H7 (cell line): ENCODE measurements around the gene C1QTNF12. TPM values are rescaled to one million over a fixed set of nuclear protein-coding genes. Genes with fewer than 3 reads are reported as not detected.

Experiments used
- DNase-seq: peaks from one replicate; pipeline ENCODE4 v3.0.0; 2012
- H3K27me3 ChIP-seq: 2 replicates; pipeline ENCODE4 v1.6.0; 2011; ENCODE audit warnings: mild to moderate bottlenecking, low read length; ENCODE audit not compliant: control insufficient read depth, insufficient read depth
- H3K36me3 ChIP-seq: replicated peaks from 2 replicates; pipeline ENCODE4 v1.5.1; 2011; ENCODE audit warnings: low read length; ENCODE audit not compliant: control insufficient read depth, insufficient read depth
- H3K4me3 ChIP-seq: 2 replicates; pipeline ENCODE4 v1.5.1; 2011; ENCODE audit warnings: low read depth, mild to moderate bottlenecking, control low read depth, low read length, moderate library complexity; ENCODE audit not compliant: insufficient read depth
- total RNA-seq: library from RNA; depleted of rRNA; stranded (reverse); fragments of >200 nt; shearing (Covaris generic); gene quantifications from 2 replicates; pipeline ENCODE4 v1.2.3, GENCODE V29; 2014

C1QTNF12 gene
- total RNA-seq, 1 experiment from 2014 or later: 3.6 TPM

DNA sequence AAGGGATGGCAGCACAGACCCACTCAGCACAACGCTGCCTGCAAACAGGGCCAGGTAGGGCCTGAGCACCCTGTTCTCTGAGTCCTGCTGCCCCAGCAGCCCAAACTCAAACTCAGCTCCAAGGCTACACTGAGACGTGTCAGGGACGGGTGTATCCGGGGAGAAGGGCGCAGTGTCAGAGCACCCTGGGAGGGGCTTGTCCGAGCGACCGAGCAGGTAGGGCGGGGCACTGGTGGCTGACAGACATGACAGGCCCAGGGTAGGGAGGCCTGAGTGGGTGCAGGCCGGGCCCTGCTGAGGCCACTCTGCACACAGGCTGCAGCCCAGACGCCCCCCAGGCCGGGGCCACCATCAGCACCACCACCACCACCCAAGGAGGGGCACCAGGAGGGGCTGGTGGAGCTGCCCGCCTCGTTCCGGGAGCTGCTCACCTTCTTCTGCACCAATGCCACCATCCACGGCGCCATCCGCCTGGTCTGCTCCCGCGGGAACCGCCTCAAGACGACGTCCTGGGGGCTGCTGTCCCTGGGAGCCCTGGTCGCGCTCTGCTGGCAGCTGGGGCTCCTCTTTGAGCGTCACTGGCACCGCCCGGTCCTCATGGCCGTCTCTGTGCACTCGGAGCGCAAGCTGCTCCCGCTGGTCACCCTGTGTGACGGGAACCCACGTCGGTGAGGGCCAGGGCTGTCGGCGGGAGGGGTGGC, 39.2 kb upstream of the C1QTNF12 start:
- Histone ChIP-seq H3K27me3 (no peaks in the 10 kb centered on the region), H3K36me3 (no peaks in the 10 kb centered on the region), H3K4me3 (no peak overlapping the region)
- peak; percentile 74 for DNase-seq

DNA sequence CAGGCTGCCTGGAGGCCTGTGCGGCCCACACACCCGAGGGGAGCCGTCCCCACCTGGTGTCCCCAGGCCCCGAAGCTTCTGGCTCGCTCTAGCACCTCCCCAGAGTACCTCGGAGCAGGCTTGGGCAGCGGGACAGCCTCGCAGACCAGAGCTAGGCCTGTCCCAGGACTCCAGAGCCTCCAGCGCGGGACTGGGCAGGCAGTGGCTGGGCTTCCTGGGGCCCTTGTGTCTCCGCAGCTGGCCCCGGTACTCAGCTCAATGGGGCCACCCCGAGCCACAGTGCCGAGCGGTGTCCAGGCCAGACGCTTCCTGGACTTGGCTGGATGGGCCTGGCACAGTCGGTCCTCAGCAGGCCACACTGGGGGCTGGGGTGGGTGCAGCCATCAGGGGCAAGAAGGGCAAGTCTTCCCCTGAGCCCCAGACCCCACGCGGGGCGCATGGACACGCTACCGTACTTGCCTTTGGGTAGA, 38.6 kb upstream of the C1QTNF12 start:
- no peaks in the 10 kb centered on the region for H3K36me3 ChIP-seq
- H3K4me3 ChIP-seq: no peak overlapping the region
- peak; percentile 78 for DNase-seq
- no peaks in the 10 kb centered on the region for H3K27me3 ChIP-seq

DNA sequence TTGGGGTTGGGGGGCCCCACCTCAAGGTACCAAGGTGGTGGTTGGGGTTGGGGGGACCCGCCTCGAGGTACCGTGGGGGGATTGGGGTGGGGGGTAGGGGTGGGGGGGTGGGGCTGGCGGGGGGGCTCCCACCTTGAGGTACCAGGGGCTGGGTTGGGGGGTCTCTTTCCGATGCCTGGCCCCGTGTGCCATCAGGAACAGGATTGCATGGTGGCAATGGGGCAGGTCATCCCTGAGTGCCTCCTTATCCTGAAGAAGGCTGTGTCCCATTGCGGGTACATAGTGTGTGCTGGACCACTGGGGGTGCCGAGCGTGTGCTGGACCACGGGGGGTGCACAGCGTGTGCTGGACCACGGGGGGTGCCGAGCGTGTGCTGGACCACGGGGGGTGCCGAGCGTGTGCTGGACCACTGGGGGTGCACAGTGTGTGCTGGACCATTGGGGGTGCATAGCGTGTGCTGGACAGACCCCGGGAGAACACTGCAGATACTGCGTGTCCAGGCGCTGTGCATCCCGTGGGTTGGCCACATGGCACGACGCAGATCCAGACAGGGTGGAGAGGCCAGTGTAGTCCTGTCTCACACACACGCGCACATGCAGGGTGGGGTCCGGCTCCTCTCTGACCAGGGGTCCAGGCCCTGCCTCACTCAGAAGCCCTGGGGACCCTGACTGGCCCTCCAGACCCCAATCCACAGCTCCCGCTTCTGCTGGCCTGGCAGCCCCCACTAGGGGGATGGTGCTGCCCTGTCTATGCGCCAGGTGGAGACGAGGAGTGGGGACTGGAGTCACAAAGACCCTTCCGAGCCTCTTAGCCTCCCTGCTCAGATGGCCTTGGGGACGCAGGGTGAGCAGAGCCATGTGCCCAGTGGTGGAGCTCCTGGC, 37.9 kb upstream of the C1QTNF12 start:
- H3K4me3 ChIP-seq: no peak overlapping the region
- DNase-seq: peak; percentile 84
- no peaks in the 10 kb centered on the region for H3K36me3 ChIP-seq
- H3K27me3 ChIP-seq: no peaks in the 10 kb centered on the region

DNA sequence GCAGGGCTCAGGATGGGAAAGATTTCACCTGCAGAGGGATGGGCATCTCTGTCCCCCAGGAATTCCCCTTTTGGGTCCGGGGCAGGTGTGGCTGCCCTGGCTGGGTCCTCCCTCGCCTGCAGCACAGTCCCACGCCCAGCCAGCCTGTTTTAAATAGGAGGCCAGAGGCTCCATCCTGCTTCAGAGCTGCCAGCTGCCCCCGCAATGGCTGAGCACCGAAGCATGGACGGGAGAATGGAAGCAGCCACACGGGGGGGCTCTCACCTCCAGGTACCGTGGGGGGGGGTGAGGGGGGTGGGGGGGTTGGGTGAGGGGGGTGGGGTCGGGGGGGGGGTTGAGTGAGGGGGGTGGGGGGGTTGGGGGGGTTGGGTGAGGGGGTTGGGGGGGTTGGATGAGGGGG, 37.3 kb upstream of the C1QTNF12 start:
- Histone ChIP-seq H3K36me3 (no peaks in the 10 kb centered on the region), H3K27me3 (no peaks in the 10 kb centered on the region), H3K4me3 (no peak overlapping the region)
- DNase-seq: peak; percentile 90

DNA sequence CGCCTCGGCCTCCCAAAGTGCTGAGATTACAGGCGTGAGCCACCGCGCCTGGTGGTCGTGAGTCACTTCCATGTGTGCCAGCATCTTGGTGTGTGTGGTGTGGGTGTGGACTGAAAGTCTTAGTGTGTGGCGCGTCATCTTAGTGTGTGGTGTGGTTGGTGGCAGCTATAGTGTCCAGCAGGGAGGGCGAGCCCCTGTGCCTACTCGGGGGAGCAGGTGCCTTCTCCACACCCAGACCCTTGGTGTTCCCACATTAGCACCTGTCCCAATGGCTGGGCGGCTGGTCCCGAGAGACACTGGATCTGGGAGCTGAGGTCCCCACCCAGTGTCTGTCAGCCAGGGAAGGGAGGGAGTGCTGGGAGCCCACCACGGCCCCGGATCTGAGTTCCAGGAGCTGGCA, 36.5 kb upstream of the C1QTNF12 start:
- no peaks in the 10 kb centered on the region for H3K36me3 ChIP-seq
- H3K4me3 ChIP-seq: no peak overlapping the region
- no peaks in the 10 kb centered on the region for H3K27me3 ChIP-seq
- DNase-seq: no peak

DNA sequence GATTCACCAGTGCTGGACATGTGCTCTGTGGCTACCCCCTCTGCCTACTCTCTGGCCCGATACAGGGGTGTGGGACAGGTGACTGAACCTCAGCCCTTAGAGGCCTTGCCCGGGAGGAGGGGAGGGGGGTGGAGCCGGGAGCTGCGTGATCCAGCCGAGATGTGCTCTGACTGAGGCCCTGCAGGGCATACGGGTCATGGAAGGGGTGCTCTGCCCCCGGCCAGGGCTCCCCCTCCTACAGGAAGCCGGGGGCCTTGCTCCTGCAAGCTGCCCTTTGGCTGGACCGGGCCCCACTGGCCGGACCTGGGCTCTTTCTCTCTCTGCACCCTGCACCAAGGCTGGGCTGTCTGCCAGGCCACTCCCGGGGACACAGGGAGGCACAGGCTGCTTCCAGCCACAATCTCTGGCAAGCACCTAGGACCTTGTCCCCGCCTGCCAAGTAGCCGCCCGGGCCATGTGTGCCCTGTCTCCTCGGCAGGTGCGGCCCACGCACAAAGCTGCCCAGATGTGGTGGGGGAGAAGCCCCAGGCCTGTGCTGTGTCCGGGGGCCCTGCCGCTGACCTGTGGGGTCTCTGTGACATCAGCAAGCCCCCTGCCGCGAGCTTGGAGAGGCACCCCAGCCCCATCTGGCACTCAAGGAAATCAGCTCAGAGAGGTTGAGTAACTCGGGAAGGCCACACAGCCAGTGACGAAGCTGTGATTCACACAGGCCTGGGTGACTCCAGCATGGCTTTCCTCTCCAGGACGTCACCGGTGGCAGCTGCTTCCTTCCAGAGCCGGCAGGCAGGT, 35.2 kb upstream of the C1QTNF12 start:
- no peak for DNase-seq
- H3K36me3 ChIP-seq: no peaks in the 10 kb centered on the region
- no peaks in the 10 kb centered on the region for H3K27me3 ChIP-seq
- H3K4me3 ChIP-seq: no peak overlapping the region

DNA sequence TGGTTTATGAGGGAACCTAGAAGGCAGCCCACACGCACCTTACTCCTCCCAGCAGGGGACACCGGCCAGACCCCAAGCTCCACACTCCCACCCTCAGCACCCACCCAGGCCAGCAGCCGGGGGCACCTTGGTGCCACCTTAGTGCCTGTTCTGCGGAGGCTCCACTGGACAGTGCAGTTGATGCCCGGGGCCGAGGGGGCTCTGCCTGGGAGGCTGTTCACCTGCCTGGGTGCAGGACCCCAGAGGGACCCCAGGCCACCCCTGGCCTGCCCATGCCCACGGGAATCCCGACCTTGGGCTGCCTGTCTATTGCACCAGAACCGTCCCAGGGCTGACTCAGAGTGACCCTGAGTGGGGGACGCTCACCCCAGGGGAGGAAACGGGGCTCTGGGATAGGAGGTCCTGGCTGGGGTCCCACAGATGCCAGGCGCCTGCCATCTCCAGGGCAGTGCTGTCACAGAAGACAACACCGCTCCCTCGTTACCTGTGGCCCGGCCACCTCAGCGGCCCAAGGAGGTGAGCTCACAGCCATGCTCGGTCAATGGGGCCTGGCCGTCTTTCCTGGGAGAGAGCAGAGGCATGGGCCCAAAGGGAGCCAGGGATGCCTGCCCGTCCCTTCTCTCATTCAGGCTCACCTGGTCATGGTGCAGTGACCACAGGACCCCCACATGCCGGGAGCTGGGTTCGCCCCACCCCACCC, 34.4 kb upstream of the C1QTNF12 start:
- DNase-seq: no peak

DNA sequence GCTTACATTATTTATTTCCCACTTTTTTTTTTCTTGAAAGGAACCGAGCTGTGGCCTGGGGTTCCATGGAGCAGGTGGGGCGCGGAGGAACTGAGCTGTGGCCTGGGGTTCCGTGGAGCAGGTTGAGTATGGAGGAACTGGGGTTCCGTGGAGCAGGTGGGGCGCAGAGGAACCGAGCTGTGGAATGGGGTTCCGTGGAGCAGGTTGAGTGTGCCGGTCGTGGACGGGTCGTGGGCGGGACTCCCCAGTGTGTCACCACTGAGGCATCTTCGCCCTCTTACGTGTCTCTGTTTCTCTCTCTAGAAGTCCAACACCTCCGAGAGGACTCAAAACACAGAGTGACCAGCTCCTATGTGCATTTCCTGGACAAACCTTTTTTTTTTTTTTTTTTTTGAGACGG, 32.5 kb upstream of the C1QTNF12 start:
- Histone ChIP-seq H3K27me3 (no peaks in the 10 kb centered on the region), H3K4me3 (no peak overlapping the region), H3K36me3 (no peaks in the 10 kb centered on the region)
- no peak for DNase-seq

More for the DNA sequence above, 34.4 kb upstream of the C1QTNF12 start:
- no peak overlapping the region for H3K4me3 ChIP-seq
- no peaks in the 10 kb centered on the region for H3K27me3 ChIP-seq
- H3K36me3 ChIP-seq: no peaks in the 10 kb centered on the region

DNA sequence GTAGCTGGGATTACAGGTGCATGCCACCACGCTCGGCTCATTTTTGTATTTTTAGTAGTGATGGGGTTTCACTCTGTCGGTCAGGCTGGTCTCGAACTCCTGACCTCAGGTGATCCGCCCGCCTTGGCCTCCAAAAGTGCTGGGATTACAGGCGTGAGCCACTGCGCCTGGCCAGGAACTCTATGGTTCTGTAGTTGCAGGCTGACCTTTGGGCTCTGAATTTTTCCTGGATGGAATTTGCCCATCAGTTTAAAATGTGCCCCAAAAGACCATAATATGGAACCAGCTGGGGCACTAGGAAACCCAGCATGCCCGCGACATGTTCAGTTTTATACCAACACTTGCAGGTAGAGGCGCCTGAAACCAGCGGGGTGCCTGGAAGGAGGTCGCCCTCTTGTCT, 32.1 kb upstream of the C1QTNF12 start:
- Histone ChIP-seq H3K27me3 (no peaks in the 10 kb centered on the region), H3K36me3 (no peaks in the 10 kb centered on the region), H3K4me3 (no peak overlapping the region)
- no peak for DNase-seq

DNA sequence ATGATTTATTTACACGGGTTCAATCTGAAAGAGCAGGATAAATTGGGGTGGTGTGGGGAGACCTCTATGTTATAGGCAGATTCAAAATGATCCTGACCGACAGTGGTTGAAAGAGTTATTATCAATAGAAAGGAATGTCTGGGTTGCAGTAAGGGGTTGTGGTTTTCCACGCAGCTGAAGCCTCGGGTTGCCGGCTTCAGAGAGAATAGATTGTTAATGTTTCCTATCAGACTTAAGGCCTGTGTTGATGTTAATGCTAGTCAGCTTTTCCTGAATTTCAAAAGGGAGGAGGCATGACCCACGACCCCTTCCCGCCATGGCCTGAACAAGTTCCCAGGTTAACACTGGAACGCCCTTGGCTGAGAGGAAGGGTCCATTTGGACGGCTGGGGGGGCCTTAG, 29.3 kb upstream of the C1QTNF12 start:
- H3K4me3 ChIP-seq: no peak overlapping the region
- H3K27me3 ChIP-seq: no peaks in the 10 kb centered on the region
- peaks cover 3% of the 10 kb centered on the region; the same call in 1 of the 2 replicates for H3K36me3 ChIP-seq
- DNase-seq: no peak

DNA sequence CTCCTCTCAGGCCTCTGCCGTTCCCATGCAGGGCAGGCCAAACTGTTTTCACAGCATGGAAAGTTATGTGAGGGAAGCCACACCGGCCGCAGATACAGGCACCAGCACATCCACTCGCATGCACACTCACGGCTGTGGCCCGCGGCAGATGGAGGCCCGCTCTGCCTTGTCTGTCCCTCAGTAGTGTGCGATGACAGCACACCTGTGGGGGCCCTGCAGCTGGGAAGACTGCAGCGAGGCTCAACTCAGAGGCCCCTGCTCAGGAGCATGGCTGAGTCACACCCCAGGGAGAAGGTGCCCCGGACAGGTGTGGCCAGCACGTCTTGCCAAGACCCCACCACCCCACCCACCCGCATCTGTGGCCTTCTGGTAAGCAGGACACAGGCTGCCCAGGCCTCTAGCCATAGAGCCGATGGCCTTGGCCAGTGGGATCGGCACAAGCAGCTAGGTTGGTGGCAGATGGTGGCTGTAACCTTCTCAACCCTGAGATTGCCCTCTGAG, 28.5 kb upstream of the C1QTNF12 start:
- Histone ChIP-seq H3K27me3 (no peaks in the 10 kb centered on the region), H3K4me3 (peak overlapping the region; percentile 71; the same call in 1 of the 2 replicates), H3K36me3 (peaks cover 3% of the 10 kb centered on the region; the same call in 1 of the 2 replicates)
- no peak for DNase-seq

DNA sequence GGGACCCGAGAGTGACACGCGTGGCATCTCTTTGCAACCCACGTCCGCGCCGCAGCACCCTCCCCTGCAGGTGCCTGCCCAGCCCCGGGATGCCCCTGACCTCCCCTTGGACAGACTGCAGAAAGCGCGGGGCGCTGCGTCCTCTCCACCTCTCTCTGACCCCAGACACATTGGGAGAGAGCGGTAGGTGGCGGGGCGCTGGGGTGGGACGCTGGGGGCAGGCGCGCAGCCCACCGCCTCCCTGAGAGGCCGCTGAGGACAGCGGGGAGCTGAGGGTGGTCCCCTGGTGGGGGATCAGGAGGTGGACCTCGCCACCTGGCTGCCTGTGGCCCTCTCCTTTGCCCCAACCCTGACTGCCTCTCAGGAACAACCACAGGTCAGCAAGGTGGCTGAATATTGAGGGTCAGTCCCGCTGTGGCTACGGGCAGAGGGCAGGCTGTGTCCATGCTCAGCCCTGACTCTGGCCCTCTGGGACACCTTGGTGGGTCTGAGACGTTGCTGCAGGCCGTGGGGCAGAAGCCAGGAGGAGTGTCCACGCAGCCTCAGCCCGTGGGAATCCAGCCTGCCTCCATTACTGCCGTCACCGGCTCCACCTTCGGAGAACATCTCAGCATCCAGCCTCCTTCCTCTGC, 27.9 kb upstream of the C1QTNF12 start:
- Histone ChIP-seq H3K27me3 (no peaks in the 10 kb centered on the region), H3K4me3 (peak overlapping the region; percentile 71), H3K36me3 (peaks cover 3% of the 10 kb centered on the region; the same call in 1 of the 2 replicates)
- no peak for DNase-seq

DNA sequence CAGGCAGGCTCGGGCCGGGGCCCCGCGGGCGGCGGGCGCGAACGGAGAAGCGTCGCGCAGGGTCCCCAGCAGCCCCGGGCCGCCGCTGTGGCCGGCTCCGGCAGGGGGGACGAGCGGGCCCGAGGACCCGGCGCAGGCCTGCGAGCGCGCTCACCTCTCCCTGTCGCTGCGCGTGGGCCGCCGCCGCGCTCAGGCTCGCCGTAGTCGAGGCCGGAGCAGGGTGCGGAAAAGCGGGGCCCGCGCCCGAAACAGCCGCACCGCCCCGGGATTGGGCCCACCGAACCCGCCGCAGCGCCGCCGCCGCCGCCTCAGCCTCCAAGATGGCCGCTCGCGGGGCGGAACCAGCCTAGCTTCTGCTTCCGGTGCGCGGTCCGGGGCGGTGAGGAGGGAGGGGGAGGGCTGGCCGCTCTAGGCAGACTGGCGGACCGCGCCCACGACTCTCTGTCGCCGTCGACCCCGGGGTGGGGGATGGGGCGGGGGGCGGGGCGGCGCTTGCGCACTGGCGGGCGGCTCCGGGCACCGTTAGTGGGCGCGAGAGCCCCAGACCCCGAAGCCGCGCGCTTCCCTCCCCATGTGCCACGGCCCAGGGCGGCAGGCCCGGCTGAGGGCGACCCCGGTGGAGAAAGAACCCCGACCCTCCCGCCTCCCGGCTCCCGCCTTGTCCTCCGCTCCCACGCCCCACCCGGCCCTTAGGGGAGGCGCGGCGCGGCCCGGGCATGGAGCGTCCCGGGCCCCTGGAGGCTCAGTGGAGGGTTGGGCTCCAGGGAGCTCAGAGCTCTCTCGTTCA, 27.2 kb upstream of the C1QTNF12 start, which contains the start of gene UBE2J2:
Gene UBE2J2, minus strand, starts transcription at position 343 of the 787 bp plus-strand sequence. CDS start 5,862 bp downstream, outside the sequence.
- DNase-seq: peak; percentile 100
- Histone ChIP-seq H3K27me3 (no peaks in the 10 kb centered on the region), H3K36me3 (peaks cover 3% of the 10 kb centered on the region; the same call in 1 of the 2 replicates), H3K4me3 (peak within 1 kb of the TSS; percentile 94)
